ENCODE data around the gene ARFGAP3. TPM values are rescaled to one million over a fixed set of nuclear protein-coding genes. Genes with fewer than 3 reads are reported as not detected.

Gene ARFGAP3
- total RNA-seq, 1 donor = 98.9 TPM

- no peak for TF ChIP-seq CTCF (IDR thresholded peaks at IDR 0.05; ENCODE audit: insufficient read depth, low read depth, low read length)
- H3K4me3 ChIP-seq (ENCODE audit: low read depth, low read length) = no peak overlapping the region
- DNase-seq (ENCODE audit: low read depth) = no peak
Measured at GRCh38 chr22:42808521-42808920, 48.6 kb downstream of the ARFGAP3 start.

- TF ChIP-seq CTCF (IDR thresholded peaks at IDR 0.05; ENCODE audit: insufficient read depth, low read depth, low read length) = no peak
- H3K4me3 ChIP-seq (ENCODE audit: low read depth, low read length) = no peak overlapping the region
- DNase-seq (ENCODE audit: low read depth) = no peak
Measured at GRCh38 chr22:42807185-42807584, 49.9 kb downstream of the ARFGAP3 start.

DNA sequence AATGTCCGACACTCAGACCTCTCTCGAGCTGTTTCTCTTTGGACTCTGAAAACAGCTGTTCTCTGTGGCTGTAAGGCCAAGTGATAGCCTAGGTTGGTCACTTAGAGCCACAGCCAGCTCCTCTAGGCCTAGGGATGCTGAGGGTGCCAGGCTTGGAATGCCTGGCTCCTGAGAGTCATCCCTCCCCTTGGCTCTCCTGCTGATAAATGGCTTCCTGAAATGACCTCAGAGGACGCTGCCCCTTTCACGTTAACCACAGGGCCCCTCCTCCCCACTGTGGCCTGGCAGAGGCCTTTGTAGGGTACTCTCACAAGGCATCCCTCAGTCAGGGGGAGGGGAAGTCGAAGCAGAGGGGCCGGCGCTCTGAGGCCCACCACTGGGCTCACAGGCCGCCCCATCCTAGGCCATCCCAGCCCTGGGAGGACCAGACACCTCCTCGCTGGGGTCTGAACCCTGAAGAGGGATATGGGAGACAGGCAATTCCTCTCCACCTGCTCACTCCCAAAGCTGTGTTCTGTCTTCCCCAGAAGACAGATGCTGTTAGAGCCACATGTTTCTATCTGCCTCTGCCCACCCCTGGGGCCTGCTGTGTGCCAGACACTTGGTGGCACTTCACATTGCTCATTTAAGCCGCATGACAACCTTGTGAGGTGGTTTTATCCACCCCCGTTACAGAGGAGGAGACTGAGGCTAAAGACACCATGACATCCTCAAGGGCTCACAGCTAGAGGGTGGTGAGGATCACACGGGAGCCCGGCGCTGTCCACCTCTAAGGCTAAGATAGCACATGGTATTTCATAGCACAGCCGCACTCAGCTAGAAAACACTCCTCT is 50.9 kb downstream of the ARFGAP3 start:
- H3K4me3 ChIP-seq (ENCODE audit: low read depth, low read length) = no peak overlapping the region
- DNase-seq (ENCODE audit: low read depth) = no peak
- TF ChIP-seq CTCF (IDR thresholded peaks at IDR 0.05; ENCODE audit: insufficient read depth, low read depth, low read length) = no peak

DNA sequence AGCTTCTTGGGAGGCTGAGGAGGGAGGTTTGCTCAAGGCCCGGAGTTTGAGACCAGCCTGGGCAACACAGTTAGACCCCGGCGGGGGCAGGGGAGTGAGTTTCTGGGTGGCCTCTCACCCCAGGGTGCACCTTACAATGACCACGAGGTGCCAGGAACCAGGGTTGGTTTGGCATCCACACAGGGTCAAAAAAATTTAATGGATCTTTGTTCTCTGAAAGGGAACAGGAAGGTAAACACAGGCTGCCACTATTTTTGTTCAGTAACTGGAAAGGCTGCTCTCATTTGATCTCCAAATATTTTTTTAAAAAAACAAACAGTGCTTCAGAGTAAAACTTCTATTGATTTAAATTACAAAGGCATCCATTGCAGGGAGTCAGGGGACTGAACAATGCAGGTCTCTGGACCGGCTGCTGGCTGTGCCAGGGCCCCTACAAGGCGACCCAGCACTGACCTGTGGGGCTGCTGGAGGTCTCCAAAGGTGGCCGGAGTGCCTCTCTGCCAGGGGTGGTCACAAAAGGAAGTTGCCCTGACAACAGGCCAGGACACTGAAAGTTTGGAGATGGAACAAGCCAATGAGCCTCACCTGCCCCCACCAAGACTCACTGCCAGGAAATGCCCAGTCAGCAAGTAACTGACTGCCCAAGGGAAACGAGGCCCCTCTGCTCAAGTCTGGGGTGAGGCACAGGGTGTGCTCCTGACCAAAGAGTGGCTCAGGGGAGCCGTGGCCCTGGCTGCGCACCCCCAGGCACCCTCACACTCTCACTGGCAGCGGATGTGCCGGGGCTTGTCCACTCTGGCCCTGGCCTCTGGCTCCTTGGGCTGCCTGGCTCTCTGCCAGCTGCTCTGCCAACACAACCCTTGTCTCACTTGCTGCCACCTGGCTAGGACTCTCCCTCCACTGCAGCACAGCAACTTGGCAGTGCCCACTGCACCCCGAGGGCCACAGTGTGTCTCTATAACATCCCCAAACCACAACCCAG is 51.8 kb downstream of the ARFGAP3 start:
- H3K4me3 ChIP-seq (ENCODE audit: low read depth, low read length) = no peak overlapping the region
- no peak for TF ChIP-seq CTCF (IDR thresholded peaks at IDR 0.05; ENCODE audit: insufficient read depth, low read depth, low read length)
- DNase-seq (ENCODE audit: low read depth) = no peak

GRCh38 chr22:42803389-42803788 is 53.7 kb downstream of the ARFGAP3 start:
- TF ChIP-seq CTCF (IDR thresholded peaks at IDR 0.05; ENCODE audit: insufficient read depth, low read depth, low read length) = no peak
- no peak overlapping the region for H3K4me3 ChIP-seq (ENCODE audit: low read depth, low read length)
- DNase-seq (ENCODE audit: low read depth) = no peak

GRCh38 chr22:42801252-42802080 is 55.6 kb downstream of the ARFGAP3 start:
- DNase-seq (ENCODE audit: low read depth) = no peak
- no peak overlapping the region for H3K4me3 ChIP-seq (ENCODE audit: low read depth, low read length)
- TF ChIP-seq CTCF (IDR thresholded peaks at IDR 0.05; ENCODE audit: insufficient read depth, low read depth, low read length) = no peak

All from fibroblast of villous mesenchyme (primary cell).